Activated naive CD4-positive, alpha-beta T cell treated with anti-CD3 and anti-CD28 coated beads, Interleukin-2, amount 50 U/mL, for 72 hours (primary cell): ENCODE results near the gene SEMA3B. TPM values are rescaled to one million over a fixed set of nuclear protein-coding genes. Genes with fewer than 3 reads are reported as not detected.
A peak's percentile ranks its signal among the peaks of the same experiment; 100 is the strongest.
"Not testable (repeated sequence)": the region's sequence is repeated elsewhere in the genome, so short reads cannot be mapped to it uniquely, and the experiment has no call there.

ENCODE experiments used
- ATAC-seq, 2 donors: fragments of 150-1000 bp; cut with Tn5 transposase; 2 replicates each; pipeline ENCODE4 v1.10.0; 2021; ENCODE audit warnings: mild to moderate bottlenecking in 2 of 2, moderate library complexity in 2 of 2
- DNase-seq, 2 donors: peaks; one replicate each; pipeline ENCODE4 v3.0.0; 2021 to 2022; ENCODE audit warnings: low spot score in 2 of 2
- H3K27ac Mint-ChIP-seq, 2 donors: one replicate each; pipeline ENCODE4 v1.8.0; 2022; ENCODE audit warnings: mild to moderate bottlenecking in 2 of 2, mixed read lengths in 2 of 2
- H3K36me3 Mint-ChIP-seq, 2 donors: one replicate each; pipeline ENCODE4 v1.8.0; 2022; ENCODE audit warnings: mixed read lengths in 2 of 2
- H3K9me3 Mint-ChIP-seq, 2 donors: one replicate each; pipeline ENCODE4 v1.8.0; 2022; ENCODE audit warnings: mixed read lengths in 2 of 2
- total RNA-seq, 2 donors: library from RNA; stranded (reverse); gene quantifications; one replicate each; pipeline ENCODE4 v1.2.3, GENCODE V29; 2022

Gene SEMA3B
- total RNA-seq, 2 donors from 2014 or later: 0.77 to 4.1 TPM

DNA sequence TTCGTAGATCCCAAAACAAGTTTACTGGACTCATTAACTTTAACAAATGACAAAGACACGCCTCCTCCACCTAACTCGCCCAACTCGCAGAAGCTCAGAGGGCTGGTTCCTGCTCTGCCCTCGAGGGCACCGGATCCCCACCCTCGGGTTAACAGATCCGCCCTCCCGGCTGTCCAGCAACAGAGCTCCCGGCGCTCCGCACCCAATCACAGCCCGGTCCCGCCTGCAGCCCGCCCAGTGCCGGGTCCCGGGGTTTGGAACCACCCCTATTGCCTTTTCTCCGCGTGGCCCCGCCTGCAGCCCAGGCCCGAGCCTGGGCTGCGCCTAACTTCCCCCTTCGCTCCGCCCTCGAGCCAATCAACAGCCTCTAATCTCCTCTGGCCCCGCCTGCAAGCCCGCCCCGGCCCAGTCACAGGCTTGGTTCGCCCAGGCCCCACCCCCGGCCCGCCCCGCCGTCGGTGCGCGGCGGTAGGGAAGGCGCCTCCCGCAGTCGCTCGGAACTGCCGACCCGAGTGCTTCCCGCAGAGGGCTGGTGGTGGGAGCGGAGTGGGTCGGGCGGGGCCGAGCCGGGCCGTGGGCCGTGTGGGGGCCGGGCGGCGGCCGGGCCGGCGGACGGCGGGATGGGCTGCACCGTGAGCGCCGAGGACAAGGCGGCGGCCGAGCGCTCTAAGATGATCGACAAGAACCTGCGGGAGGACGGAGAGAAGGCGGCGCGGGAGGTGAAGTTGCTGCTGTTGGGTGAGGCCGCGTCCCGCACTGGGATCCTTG, 33.0 kb upstream of the SEMA3B start, which contains the start of gene GNAI2:
Gene GNAI2, plus strand, starts transcription at position 489 of the 768 bp plus-strand sequence. Its CDS starts 132 bp downstream, at position 621.
- DNase-seq: peak; percentile 99
- H3K9me3 Mint-ChIP-seq: no peaks in the 10 kb centered on the region
- peak; percentile 91 to 94 for ATAC-seq
- peak within 1 kb of the TSS; percentile 91 to 98 for H3K27ac Mint-ChIP-seq
- H3K36me3 Mint-ChIP-seq: peaks cover 21 to 28% of the 10 kb centered on the region in 2 donors

- DNase-seq (no peak), ATAC-seq (no peak)
- Mint-ChIP-seq H3K27ac (peak overlapping the region; percentile 91 to 98), H3K9me3 (no peaks in the 10 kb centered on the region), H3K36me3 (peaks cover 21 to 28% of the 10 kb centered on the region in 2 donors)
These were observed 32.3 kb upstream of the SEMA3B start for GRCh38 chr3:50236484-50237132.

GRCh38 chr3:50237133-50237651, 31.8 kb upstream of the SEMA3B start:
- DNase-seq (no peak), ATAC-seq (no peak)
- no peaks in the 10 kb centered on the region for H3K9me3 Mint-ChIP-seq
- peaks cover 21 to 28% of the 10 kb centered on the region in 2 donors for H3K36me3 Mint-ChIP-seq
- H3K27ac Mint-ChIP-seq: peak overlapping the region; percentile 91 to 98

- no peaks in the 10 kb centered on the region for H3K9me3 Mint-ChIP-seq
- peak; percentile 86 to 87 for DNase-seq
- ATAC-seq: peak; percentile 50 to 61
- H3K27ac Mint-ChIP-seq: peak overlapping the region; percentile 91 to 98
- peaks cover 21 to 28% of the 10 kb centered on the region in 2 donors for H3K36me3 Mint-ChIP-seq
These were observed 31.0 kb upstream of the SEMA3B start for GRCh38 chr3:50237754-50238548.

DNA sequence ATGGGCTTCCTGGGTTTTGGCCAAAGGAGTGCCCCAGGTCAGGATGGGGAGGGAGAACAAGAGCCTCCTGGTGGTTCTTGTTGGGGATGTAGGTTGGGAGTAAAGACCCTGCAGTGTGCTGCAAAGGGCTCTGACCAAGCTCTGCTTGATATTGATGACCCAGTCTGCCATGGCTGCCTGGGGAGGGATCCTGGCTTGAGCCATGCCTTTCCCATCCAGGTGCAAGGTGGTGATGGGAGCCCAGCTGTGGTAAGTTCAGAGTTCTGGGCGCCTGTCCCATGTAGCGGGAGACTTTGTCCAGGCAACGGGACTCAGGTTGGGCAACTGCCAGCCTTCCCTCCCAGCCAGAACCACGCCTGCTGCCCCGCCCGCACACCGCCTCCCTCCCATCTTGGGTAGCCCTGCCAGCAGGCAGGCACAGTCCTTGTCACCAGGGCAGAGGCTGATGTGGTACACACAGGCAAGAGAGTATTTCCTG, 30.4 kb upstream of the SEMA3B start:
- DNase-seq (no peak), ATAC-seq (no peak)
- H3K27ac Mint-ChIP-seq: peak overlapping the region; percentile 91 to 98
- H3K9me3 Mint-ChIP-seq: no peaks in the 10 kb centered on the region
- peaks cover 21 to 28% of the 10 kb centered on the region in 2 donors for H3K36me3 Mint-ChIP-seq

DNA sequence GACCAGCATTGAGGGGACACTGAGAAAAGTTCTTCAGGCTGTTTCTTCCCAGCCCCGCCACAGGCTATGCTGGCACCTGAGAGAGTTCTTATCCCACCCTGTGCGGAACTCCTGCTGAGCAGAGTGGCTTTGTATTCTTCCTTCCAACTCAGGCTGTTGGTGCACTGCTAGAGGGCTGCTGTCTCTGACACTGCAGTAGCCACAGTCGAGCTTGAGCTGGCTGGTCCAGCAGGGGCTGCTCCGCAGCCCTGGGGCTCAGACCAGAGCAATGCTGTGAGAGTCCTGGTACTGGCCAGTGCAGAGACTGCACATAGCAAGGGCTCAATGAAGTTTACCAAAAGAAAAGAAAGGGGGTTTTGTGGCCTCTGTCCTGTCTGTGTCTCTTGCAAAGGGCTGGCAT, 29.3 kb upstream of the SEMA3B start:
- Mint-ChIP-seq H3K27ac (peak overlapping the region; percentile 90 to 98), H3K9me3 (no peaks in the 10 kb centered on the region), H3K36me3 (peaks cover 21 to 28% of the 10 kb centered on the region in 2 donors)
- no peak for ATAC-seq
- no peak for DNase-seq

DNA sequence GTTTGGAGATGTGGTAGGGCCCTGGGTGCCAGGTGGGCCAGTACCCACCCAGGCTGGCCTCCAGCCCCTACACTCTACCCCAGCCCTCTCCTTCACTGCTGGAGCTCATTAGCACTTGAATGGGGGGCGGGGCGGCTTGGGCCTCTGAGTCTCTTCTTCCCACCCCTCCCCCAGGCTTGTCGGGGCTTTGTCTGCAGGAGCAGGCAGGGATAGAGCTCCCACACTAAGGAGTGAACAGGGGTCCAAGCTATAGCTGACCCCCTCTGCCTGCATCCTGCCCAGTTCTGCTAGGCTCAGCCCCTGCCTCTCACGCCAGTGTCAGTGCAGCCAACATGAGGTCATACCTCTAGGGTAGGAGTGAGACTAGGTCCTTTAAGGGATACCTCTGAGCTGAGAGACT, 27.8 kb upstream of the SEMA3B start:
- ATAC-seq (no peak), DNase-seq (no peak)
- H3K36me3 Mint-ChIP-seq: peaks cover 21 to 28% of the 10 kb centered on the region in 2 donors
- no peaks in the 10 kb centered on the region for H3K9me3 Mint-ChIP-seq
- H3K27ac Mint-ChIP-seq: peak overlapping the region; percentile 90 to 91

DNA sequence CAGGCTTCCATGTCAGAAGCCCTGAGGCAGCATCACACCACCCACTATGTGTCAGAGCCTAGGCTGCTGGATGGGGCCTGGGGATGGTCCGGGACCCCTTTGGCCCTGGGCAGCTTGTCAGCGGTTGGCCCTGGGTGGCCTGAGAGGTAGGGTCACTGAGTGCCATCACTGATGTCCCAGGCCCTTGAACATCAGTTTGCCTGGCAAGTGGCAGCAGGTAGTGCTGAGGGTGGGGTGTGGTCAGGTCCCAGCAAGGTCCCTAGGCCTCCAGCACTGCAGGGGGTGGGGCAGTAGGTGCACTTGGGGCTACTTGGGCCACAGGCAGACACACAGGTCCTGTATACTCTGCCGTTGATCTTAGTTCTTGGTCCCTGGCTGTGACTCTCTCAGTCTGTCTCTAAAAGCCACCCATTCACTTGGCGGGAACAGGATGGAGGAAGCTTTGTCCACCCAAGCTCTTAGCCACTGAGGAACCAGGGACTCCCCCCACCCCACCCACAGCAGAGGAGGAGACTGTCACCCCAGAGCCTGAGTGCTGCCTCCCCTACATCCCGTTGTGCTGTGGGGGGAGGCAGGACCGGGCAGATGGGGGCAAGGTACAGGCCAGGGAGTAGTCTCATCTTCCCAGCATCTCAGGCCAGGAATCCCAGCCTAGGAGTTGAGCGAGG, 27.1 kb upstream of the SEMA3B start:
- Mint-ChIP-seq H3K27ac (peak overlapping the region; percentile 82 to 90), H3K36me3 (peaks cover 16 to 23% of the 10 kb centered on the region in 2 donors), H3K9me3 (no peaks in the 10 kb centered on the region)
- DNase-seq (no peak), ATAC-seq (no peak)

DNA sequence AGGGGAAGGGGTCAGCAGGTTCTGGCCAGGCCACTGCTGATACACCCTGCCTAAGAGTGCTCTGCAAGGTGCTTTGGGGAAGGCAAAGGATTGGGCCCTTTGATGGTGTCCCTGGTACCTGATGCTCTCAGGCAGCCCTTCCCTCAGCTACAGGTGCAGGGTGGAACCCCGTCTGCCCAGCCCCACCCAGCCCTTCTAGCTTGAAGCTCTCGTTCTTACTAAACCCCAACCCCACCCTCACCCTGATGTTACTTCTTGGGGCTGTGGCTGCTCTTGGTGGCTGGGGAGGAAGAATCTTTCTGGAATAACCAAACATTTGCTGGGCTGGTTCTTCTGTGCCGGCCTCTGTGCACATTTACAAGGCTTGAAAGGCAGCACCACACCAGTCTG, 26.6 kb upstream of the SEMA3B start:
- peak overlapping the region; percentile 90 to 97 for H3K27ac Mint-ChIP-seq
- peaks cover 11 to 22% of the 10 kb centered on the region in 2 donors for H3K36me3 Mint-ChIP-seq
- DNase-seq (no peak), ATAC-seq (no peak)
- H3K9me3 Mint-ChIP-seq: no peaks in the 10 kb centered on the region

GRCh38 chr3:50242851-50243542, 25.9 kb upstream of the SEMA3B start:
- H3K9me3 Mint-ChIP-seq: no peaks in the 10 kb centered on the region

GRCh38 chr3:50243543-50243895, 25.4 kb upstream of the SEMA3B start:
- Mint-ChIP-seq H3K9me3 (no peaks in the 10 kb centered on the region), H3K36me3 (peaks cover 6 to 13% of the 10 kb centered on the region in 2 donors), H3K27ac (peak overlapping the region; percentile 75 to 90)
- ATAC-seq (no peak), DNase-seq (no peak)

More at GRCh38 chr3:50242851-50243542, 25.9 kb upstream of the SEMA3B start:
- Mint-ChIP-seq H3K36me3 (peaks cover 6 to 15% of the 10 kb centered on the region in 2 donors), H3K27ac (peak overlapping the region; percentile 90 to 97)
- ATAC-seq: peak in 1 of 2 donors; percentile 27
- DNase-seq: peak in 1 of 2 donors; percentile 77

- H3K27ac Mint-ChIP-seq: peak overlapping the region; percentile 87 to 90
These were observed 24.1 kb upstream of the SEMA3B start for GRCh38 chr3:50244813-50245212.

GRCh38 chr3:50245251-50245745, 23.6 kb upstream of the SEMA3B start:
- Mint-ChIP-seq H3K36me3 (peaks cover 0 to 9% of the 10 kb centered on the region in 2 donors), H3K27ac (peak overlapping the region; percentile 87 to 90), H3K9me3 (no peaks in the 10 kb centered on the region)
- DNase-seq: no peak
- ATAC-seq: no peak

More at GRCh38 chr3:50244813-50245212, 24.1 kb upstream of the SEMA3B start:
- H3K9me3 Mint-ChIP-seq, DNase-seq, ATAC-seq, H3K36me3 Mint-ChIP-seq: not testable (repeated sequence)

GRCh38 chr3:50245831-50246516, 23.0 kb upstream of the SEMA3B start:
- H3K9me3 Mint-ChIP-seq: no peaks in the 10 kb centered on the region
- DNase-seq (peak; percentile 92 to 99), ATAC-seq (peak; percentile 70 to 84)
- H3K36me3 Mint-ChIP-seq: peaks cover 0 to 10% of the 10 kb centered on the region in 2 donors
- peak overlapping the region; percentile 90 to 95 for H3K27ac Mint-ChIP-seq

DNA sequence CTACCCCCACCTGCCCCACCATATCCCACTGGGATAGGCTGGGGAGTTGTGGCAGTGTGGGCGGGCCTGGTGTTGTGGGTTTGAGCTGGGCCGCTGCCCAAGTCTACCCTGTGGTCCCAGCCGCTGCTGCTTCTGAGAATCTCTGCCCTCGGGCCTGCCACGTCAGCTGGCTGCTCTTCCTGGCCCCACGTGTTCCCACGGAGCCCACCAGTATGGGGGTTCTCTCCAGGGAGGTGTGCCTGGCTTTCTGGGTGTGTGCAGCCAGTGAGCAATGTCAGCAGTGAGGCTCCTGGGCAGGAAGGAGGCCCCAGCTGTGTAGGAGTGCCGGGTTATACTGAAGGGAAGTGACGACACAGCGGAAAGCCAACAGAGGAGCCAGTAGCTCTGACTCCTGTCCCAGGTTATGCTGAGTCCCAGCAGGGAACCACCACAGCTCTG, 22.4 kb upstream of the SEMA3B start:
- Mint-ChIP-seq H3K27ac (peak overlapping the region; percentile 90 to 95), H3K36me3 (peaks cover 0 to 10% of the 10 kb centered on the region in 2 donors), H3K9me3 (no peaks in the 10 kb centered on the region)
- DNase-seq (peak; percentile 74 to 89), ATAC-seq (peak; percentile 83 to 84)
